ENCODE results near the gene ABHD17A. TPM values are rescaled to one million over a fixed set of nuclear protein-coding genes. Genes with fewer than 3 reads are reported as not detected.
A peak's percentile ranks its signal among the peaks of the same experiment; 100 is the strongest.
"Not testable (repeated sequence)": the region's sequence is repeated elsewhere in the genome, so short reads cannot be mapped to it uniquely, and the experiment has no call there.

Gene ABHD17A
- total and polyA plus RNA-seq, 4 donors, result 68.8 to 110 (median 91.0) TPM

DNA sequence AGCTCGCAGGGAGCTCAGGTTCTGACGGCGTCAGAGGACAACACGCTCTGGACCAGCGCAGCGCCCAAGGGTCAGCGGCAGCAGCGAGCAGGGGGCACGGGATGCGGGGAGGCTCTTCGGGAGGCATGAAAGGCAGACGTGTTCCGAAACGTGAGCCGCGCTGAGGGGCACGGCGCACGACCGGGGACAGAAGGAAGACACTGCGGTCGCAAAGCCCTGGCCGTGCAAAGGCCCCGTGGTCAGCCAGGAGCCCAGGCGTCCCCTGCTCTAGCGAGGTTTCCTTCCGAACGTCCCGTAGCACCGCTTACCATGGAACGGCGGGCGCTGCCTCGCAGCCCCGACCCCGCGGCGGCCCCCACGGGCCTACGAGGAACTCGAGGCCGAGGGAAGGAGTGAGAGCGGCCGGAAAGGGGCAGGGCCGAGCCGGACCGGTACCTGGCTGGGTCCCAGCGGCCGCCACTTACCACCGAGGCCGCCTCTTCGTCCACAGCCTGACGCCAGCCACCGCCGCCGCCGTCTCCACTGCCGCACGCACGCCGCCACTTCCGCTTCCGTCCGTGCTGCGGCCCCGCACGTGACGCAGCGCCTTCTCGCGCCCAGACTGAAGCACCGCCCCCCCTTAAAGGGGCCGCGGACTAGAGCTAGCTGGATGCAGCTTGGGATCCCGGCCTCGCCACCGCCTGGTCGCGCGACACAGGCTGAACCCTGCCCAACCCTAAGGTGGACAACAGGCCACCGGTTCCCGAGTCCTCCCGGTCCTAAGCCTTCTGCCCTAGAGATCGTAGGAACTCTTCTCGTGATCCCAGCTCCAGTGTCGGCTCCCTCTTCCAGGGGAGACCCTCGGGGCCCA lies 9.4 kb downstream of the ABHD17A start:
- DNase-seq (peak; percentile 91 to 95 (median 92)), ATAC-seq (ENCODE audit: insufficient read depth, low FRiP score) (peak; percentile 98)
- peaks cover 3 to 32% (median 12%) of the 10 kb centered on the region in 5 donors for H3K4me1 ChIP-seq (ENCODE audit: control insufficient read depth in 5 of 5, insufficient read depth in 5 of 5, low read length in 5 of 5)
- peaks cover 0 to 31% (median 0%) of the 10 kb centered on the region in 4 donors for H3K36me3 ChIP-seq (ENCODE audit: control insufficient read depth in 4 of 4, insufficient read depth in 4 of 4, low read length in 4 of 4)
- H3K4me3 ChIP-seq, result peak overlapping the region; percentile 90
- H3K27me3 ChIP-seq (ENCODE audit: control insufficient read depth in 3 of 3, insufficient read depth in 3 of 3, low read length in 2 of 3), result no peaks in the 10 kb centered on the region
- TF ChIP-seq, protein P1, sequence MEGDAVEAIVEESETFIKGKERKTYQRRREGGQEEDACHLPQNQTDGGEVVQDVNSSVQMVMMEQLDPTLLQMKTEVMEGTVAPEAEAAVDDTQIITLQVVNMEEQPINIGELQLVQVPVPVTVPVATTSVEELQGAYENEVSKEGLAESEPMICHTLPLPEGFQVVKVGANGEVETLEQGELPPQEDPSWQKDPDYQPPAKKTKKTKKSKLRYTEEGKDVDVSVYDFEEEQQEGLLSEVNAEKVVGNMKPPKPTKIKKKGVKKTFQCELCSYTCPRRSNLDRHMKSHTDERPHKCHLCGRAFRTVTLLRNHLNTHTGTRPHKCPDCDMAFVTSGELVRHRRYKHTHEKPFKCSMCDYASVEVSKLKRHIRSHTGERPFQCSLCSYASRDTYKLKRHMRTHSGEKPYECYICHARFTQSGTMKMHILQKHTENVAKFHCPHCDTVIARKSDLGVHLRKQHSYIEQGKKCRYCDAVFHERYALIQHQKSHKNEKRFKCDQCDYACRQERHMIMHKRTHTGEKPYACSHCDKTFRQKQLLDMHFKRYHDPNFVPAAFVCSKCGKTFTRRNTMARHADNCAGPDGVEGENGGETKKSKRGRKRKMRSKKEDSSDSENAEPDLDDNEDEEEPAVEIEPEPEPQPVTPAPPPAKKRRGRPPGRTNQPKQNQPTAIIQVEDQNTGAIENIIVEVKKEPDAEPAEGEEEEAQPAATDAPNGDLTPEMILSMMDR (IDR thresholded peaks at IDR 0.05; ENCODE audit: control extremely low read depth, extremely low read depth), result no peak
- WGBS, 2 donors, result 0 to 1% methylated on average over 72 to 87 of the region's 87 CpGs
- no peaks in the 10 kb centered on the region for H3K9me3 ChIP-seq (ENCODE audit: control insufficient read depth in 4 of 4, insufficient read depth in 3 of 4, low read length in 3 of 4)
- H3K27ac ChIP-seq (ENCODE audit: low read depth in 1 of 2, low read length in 1 of 2), result peak overlapping the region; percentile 98
- peak overlapping the region in 1 of 2 donors; percentile 34 for H3K9ac ChIP-seq (ENCODE audit: insufficient read depth in 1 of 2, low read length in 2 of 2)

DNA sequence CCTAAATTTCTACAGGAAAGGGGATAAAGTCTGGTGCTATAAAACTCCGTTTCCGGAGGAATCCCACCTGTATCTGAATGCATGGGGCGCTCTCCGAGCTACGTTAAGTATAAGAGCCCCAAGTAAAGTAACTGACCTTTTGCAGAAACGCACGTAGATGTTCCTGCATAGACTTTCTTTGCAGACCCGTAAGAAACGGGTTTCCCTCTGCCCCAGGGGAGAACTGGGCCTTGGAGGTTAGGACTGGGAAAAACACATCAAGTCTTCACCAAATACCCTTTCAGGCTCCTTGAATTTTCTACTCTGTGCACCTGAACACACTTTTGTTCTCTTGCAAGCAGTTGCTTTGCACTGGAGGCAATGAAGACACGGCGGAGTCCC lies 10.0 kb downstream of the ABHD17A start:
- peaks cover 3 to 32% (median 12%) of the 10 kb centered on the region in 5 donors for H3K4me1 ChIP-seq (ENCODE audit: control insufficient read depth in 5 of 5, insufficient read depth in 5 of 5, low read length in 5 of 5)
- H3K36me3 ChIP-seq (ENCODE audit: control insufficient read depth in 4 of 4, insufficient read depth in 4 of 4, low read length in 4 of 4), result peaks cover 0 to 25% (median 0%) of the 10 kb centered on the region in 4 donors
- H3K27ac ChIP-seq (ENCODE audit: low read depth in 1 of 2, low read length in 1 of 2), result peak overlapping the region; percentile 98
- H3K4me3 ChIP-seq, result peak overlapping the region; percentile 90
- H3K9ac ChIP-seq (ENCODE audit: insufficient read depth in 1 of 2, low read length in 2 of 2); H3K9me3 ChIP-seq (ENCODE audit: control insufficient read depth in 4 of 4, insufficient read depth in 3 of 4, low read length in 3 of 4); ATAC-seq (ENCODE audit: insufficient read depth, low FRiP score); H3K27me3 ChIP-seq (ENCODE audit: control insufficient read depth in 3 of 3, insufficient read depth in 3 of 3, low read length in 2 of 3): not testable (repeated sequence)
- DNase-seq, result peak in 1 of 3 donors; percentile 11
- 1 to 3% methylated on average over 11 of the region's 11 CpGs for WGBS, 2 donors

- no peak for DNase-seq
- Histone ChIP-seq H3K36me3 (ENCODE audit: control insufficient read depth in 4 of 4, insufficient read depth in 4 of 4, low read length in 4 of 4) (peaks cover 0 to 21% (median 0%) of the 10 kb centered on the region in 4 donors), H3K27ac (ENCODE audit: low read depth in 1 of 2, low read length in 1 of 2) (peak overlapping the region; percentile 77 to 84), H3K9me3 (ENCODE audit: control insufficient read depth in 4 of 4, insufficient read depth in 3 of 4, low read length in 3 of 4) (no peaks in the 10 kb centered on the region), H3K4me3 (peak overlapping the region; percentile 45), H3K9ac (ENCODE audit: insufficient read depth in 1 of 2, low read length in 2 of 2) (no peak overlapping the region), H3K27me3 (ENCODE audit: control insufficient read depth in 3 of 3, insufficient read depth in 3 of 3, low read length in 2 of 3) (no peaks in the 10 kb centered on the region), H3K4me1 (ENCODE audit: control insufficient read depth in 5 of 5, insufficient read depth in 5 of 5, low read length in 5 of 5) (peaks cover 3 to 32% (median 12%) of the 10 kb centered on the region in 5 donors)
- WGBS, 2 donors, result 6 to 8% methylated on average over 16 of the region's 16 CpGs
- ATAC-seq (ENCODE audit: insufficient read depth, low FRiP score), result no peak
- TF ChIP-seq, protein P1 (IDR thresholded peaks at IDR 0.05; ENCODE audit: control extremely low read depth, extremely low read depth), result no peak
Observed at GRCh38 chr19:1874554-1875185, 10.6 kb downstream of the ABHD17A start.

Data from lung (tissue), 12 donors.